Natural killer cell (primary cell): ENCODE data around the gene EEF1E1. TPM values are rescaled to one million over a fixed set of nuclear protein-coding genes. Genes with fewer than 3 reads are reported as not detected.

ENCODE experiments used
- ATAC-seq, 3 donors: fragments of 150-1000 bp in 2 of 3; fragments of 200-7000 bp in 1 of 3; cut with Tn5 transposase; 1 replicate in 1 of 3; 2 replicates in 2 of 3; pipeline ENCODE4 v1.10.0; 2021; ENCODE audit warnings: mild to moderate bottlenecking in 2 of 3, moderate library complexity in 2 of 3
- DNase-seq, 2 donors: peaks; one replicate each; pipeline versions ENCODE4 v3.0.0 to v3.0.0-alpha.2; 2013 to 2021; ENCODE audit warnings: mixed read lengths in 1 of 2
- H3K27ac ChIP-seq: one replicate; pipeline ENCODE4 v1.5.1; 2013; ENCODE audit warnings: mild to moderate bottlenecking, low read length
- H3K27me3 ChIP-seq: one replicate; pipeline ENCODE4 v1.6.1; 2013; ENCODE audit warnings: low read length; ENCODE audit not compliant: control insufficient read depth, insufficient read depth
- H3K36me3 ChIP-seq: one replicate; pipeline ENCODE4 v1.6.1; 2013; ENCODE audit warnings: low read length; ENCODE audit not compliant: control insufficient read depth, insufficient read depth
- H3K4me1 ChIP-seq: one replicate; pipeline ENCODE4 v1.6.1; 2013; ENCODE audit warnings: low read length; ENCODE audit not compliant: control insufficient read depth, insufficient read depth
- H3K4me3 ChIP-seq: one replicate; pipeline ENCODE4 v1.5.1; 2013; ENCODE audit warnings: low read length
- H3K9me3 ChIP-seq: one replicate; pipeline ENCODE4 v1.6.1; 2013; ENCODE audit warnings: low read length; ENCODE audit not compliant: control insufficient read depth, insufficient read depth
- H3K27ac Mint-ChIP-seq, 2 donors: one replicate each; pipeline ENCODE4 v1.8.0; 2022; ENCODE audit warnings: mild to moderate bottlenecking in 2 of 2, mixed read lengths in 2 of 2, moderate library complexity in 1 of 2
- H3K27me3 Mint-ChIP-seq, 2 donors: one replicate each; pipeline ENCODE4 v1.8.0; 2022; ENCODE audit warnings: low read depth in 2 of 2, mixed read lengths in 2 of 2
- H3K36me3 Mint-ChIP-seq: one replicate; pipeline ENCODE4 v1.8.0; 2022; ENCODE audit warnings: mixed read lengths
- H3K4me1 Mint-ChIP-seq, 2 donors: one replicate each; pipeline ENCODE4 v1.8.0; 2022; ENCODE audit warnings: mixed read lengths in 2 of 2
- H3K4me3 Mint-ChIP-seq: one replicate; pipeline ENCODE4 v1.8.0; 2022; ENCODE audit warnings: mild to moderate bottlenecking, moderate library complexity, mixed read lengths
- H3K9me3 Mint-ChIP-seq, 2 donors: one replicate each; pipeline ENCODE4 v1.8.0; 2022; ENCODE audit warnings: mixed read lengths in 2 of 2
- CTCF ChIP-seq: fragments of 200-600 bp; IDR thresholded peaks from one replicate; pipeline ENCODE4 v1.8.0; 2022; ENCODE audit warnings: antibody characterized with exemption
- WGBS: methylation state at CpG from one replicate; pipeline ENCODE4 v1.1.7; 2013; ENCODE audit warnings: missing lambda C conversion rate; ENCODE audit not compliant: insufficient coverage; 5-methylcytosine and 5-hydroxymethylcytosine counted together
- intact Hi-C: fragments of 100-400 bp; cut with micrococcal nuclease; formaldehyde crosslinking; loops from one replicate; pipeline ENCODE4 v1.14.2; 2022
- total RNA-seq, 4 donors: library from RNA; stranded (reverse); fragments of 120-200 nt in 1 of 4; gene quantifications; one replicate each; pipeline versions ENCODE4 v1.2.3 to v1.2.4, GENCODE V29; 2013 to 2022

EEF1E1 gene
- total RNA-seq, 3 donors from 2014 or later (not counting 1 experiment from before 2014, with no cell fraction given) = 9.6 to 13.8 (median 10.2) TPM

GRCh38 chr6:8075185-8075584 lies 27.2 kb downstream of the EEF1E1 start:
- H3K9me3 Mint-ChIP-seq = no peaks in the 10 kb centered on the region
- Histone ChIP-seq H3K27ac (peak overlapping the region; percentile 33), H3K4me3 (no peak overlapping the region), H3K36me3 (peaks cover 3% of the 10 kb centered on the region), H3K9me3 (no peaks in the 10 kb centered on the region), H3K4me1 (no peaks in the 10 kb centered on the region), H3K27me3 (no peaks in the 10 kb centered on the region)
- H3K36me3 Mint-ChIP-seq = no peaks in the 10 kb centered on the region
- H3K4me3 Mint-ChIP-seq = no peak overlapping the region
- DNase-seq (no peak), ATAC-seq (no peak)
- no peak for TF ChIP-seq CTCF
- H3K27me3 Mint-ChIP-seq = no peaks in the 10 kb centered on the region
- peaks cover under 1 to 6% of the 10 kb centered on the region in 2 donors for H3K4me1 Mint-ChIP-seq
- intact Hi-C loops = no loop called here
- WGBS = 52% methylated on average over 3 of the region's 4 CpGs
- H3K27ac Mint-ChIP-seq = no peak overlapping the region

DNA sequence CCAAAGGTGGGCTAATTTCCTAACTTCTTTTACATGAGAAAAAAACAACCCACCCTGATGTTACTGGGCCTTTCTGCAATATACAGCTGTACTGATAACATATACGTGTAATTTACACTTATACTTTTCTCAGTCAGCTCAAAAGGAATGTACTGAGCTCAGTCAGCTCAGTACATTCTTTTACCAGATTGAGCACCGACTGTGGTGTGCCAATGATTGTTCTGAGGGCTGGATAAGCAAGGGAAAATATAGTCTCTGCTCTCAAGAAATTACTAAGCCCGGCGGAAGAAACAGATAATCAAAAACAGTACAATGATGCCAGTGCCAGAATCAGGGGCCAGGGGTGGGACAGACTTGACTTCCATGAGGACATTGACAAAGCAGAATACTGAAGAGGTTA lies 28.1 kb downstream of the EEF1E1 start:
- no peak for ATAC-seq
- Histone ChIP-seq H3K9me3 (no peaks in the 10 kb centered on the region), H3K36me3 (peaks cover 1% of the 10 kb centered on the region), H3K4me3 (no peak overlapping the region), H3K4me1 (no peaks in the 10 kb centered on the region), H3K27ac (no peak overlapping the region), H3K27me3 (no peaks in the 10 kb centered on the region)
- H3K27me3 Mint-ChIP-seq = no peaks in the 10 kb centered on the region
- H3K4me1 Mint-ChIP-seq = peaks cover 0 to 6% of the 10 kb centered on the region in 2 donors
- intact Hi-C loops = no loop called here
- no peaks in the 10 kb centered on the region for H3K36me3 Mint-ChIP-seq
- H3K9me3 Mint-ChIP-seq = no peaks in the 10 kb centered on the region
- no peak overlapping the region for H3K27ac Mint-ChIP-seq
- no peak for TF ChIP-seq CTCF
- no peak overlapping the region for H3K4me3 Mint-ChIP-seq
- 99% methylated on average over 4 of the region's 4 CpGs for WGBS
- no peak for DNase-seq

DNA sequence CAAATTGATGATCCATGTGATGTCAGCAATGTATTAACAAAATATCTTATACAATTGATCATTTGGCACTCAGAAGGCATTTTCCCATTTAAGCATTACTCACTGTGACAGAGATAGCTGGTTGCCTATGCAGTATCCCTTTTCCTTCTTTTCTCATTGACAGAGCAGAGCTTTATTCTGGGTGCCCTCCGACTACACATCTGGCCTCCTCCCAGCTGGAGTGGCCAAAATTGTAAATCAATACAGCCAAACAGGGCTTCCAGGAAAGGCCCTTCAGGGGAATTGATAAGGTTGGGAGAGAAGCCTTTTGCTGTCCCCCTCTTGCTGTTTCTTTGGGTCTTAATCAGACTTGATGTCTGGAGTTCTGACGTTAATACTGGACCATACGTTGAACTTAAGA lies 28.6 kb downstream of the EEF1E1 start:
- Mint-ChIP-seq H3K9me3 (no peaks in the 10 kb centered on the region), H3K36me3 (no peaks in the 10 kb centered on the region), H3K27ac (no peak overlapping the region), H3K4me3 (no peak overlapping the region), H3K4me1 (peaks cover 0 to 6% of the 10 kb centered on the region in 2 donors), H3K27me3 (peaks cover 1 to 4% of the 10 kb centered on the region in 2 donors)
- no peaks in the 10 kb centered on the region for H3K36me3 ChIP-seq
- H3K4me1 ChIP-seq = no peaks in the 10 kb centered on the region
- H3K27ac ChIP-seq = no peak overlapping the region
- no peak overlapping the region for H3K4me3 ChIP-seq
- TF ChIP-seq CTCF = no peak
- H3K9me3 ChIP-seq = no peaks in the 10 kb centered on the region
- DNase-seq = no peak
- 89% methylated on average over 3 of the region's 3 CpGs for WGBS
- intact Hi-C loops = no loop called here
- ATAC-seq = no peak
- no peaks in the 10 kb centered on the region for H3K27me3 ChIP-seq

- no peak overlapping the region for H3K4me3 Mint-ChIP-seq
- no peaks in the 10 kb centered on the region for H3K9me3 Mint-ChIP-seq
- no peaks in the 10 kb centered on the region for H3K36me3 ChIP-seq
- H3K36me3 Mint-ChIP-seq = no peaks in the 10 kb centered on the region
- H3K4me1 ChIP-seq = no peaks in the 10 kb centered on the region
- H3K27ac ChIP-seq = no peak overlapping the region
- no peaks in the 10 kb centered on the region for H3K9me3 ChIP-seq
- H3K4me3 ChIP-seq = no peak overlapping the region
- no peak for TF ChIP-seq CTCF
- no peak for DNase-seq
- no peak for ATAC-seq
- intact Hi-C loops = no loop called here
- H3K27ac Mint-ChIP-seq = no peak overlapping the region
- peaks cover 0 to under 1% of the 10 kb centered on the region in 2 donors for H3K4me1 Mint-ChIP-seq
- no peaks in the 10 kb centered on the region for H3K27me3 ChIP-seq
- peaks cover 3 to 7% of the 10 kb centered on the region in 2 donors for H3K27me3 Mint-ChIP-seq
- 94% methylated on average over 7 of the region's 8 CpGs for WGBS
Observed at GRCh38 chr6:8070718-8071117, 31.6 kb downstream of the EEF1E1 start.
